ENCODE results near the gene SCYGR5.
"Not testable (repeated sequence)": the region's sequence is repeated elsewhere in the genome, so short reads cannot be mapped to it uniquely, and the experiment has no call there.

The SCYGR5 gene

DNA sequence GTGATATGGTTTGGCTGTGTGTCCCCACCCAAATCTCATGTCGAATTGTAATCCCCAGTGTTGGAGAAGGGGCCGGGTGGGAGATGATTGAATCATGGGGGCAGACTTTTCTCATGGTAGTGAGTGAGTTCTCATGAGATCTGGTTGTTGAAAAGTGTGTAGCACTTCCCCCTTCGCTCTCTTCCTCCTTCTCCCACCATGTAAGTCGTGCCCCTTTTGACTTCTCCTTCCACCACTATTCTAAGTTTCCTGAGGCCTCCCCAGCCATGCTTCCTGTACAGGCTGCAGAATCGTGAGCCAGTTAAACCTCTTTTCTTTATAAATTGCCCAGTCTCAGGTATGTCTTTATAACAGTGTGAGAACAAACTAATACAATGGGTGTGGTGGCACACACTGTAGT lies 7.0 kb downstream of the SCYGR5 start:
- not testable (repeated sequence) for DNase-seq (ENCODE audit: low read depth)

GRCh38 chr2:227674485-227674884 lies 7.9 kb downstream of the SCYGR5 start:
- no peak for DNase-seq (ENCODE audit: low read depth)

- no peak for DNase-seq (ENCODE audit: low read depth)
Measured at GRCh38 chr2:227677928-227678327, 11.3 kb downstream of the SCYGR5 start.

GRCh38 chr2:227684258-227684657 lies 17.7 kb downstream of the SCYGR5 start:
- no peak for DNase-seq (ENCODE audit: low read depth)

DNA sequence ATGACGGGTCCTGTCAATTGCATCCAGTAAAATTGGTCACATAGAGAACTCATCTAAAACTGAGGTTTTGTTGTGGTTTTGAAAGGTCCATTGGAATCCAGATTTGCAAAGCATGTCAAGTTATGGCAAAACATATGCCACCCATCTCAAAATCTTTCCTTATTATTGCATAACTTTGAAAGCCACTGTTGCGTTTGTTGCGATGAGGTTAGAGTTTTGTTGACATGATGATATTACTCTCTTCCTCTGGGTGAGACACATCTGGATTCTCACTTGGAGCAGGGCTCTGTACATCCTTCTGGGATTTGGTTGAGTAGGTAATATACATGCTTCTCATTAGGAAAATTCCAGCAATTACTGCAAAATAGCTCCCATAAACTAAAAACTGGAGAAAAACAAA lies 20.6 kb downstream of the SCYGR5 start:
- DNase-seq (ENCODE audit: low read depth): no peak

GRCh38 chr2:227696990-227697679 lies 30.5 kb downstream of the SCYGR5 start:
- DNase-seq (ENCODE audit: low read depth): no peak

- DNase-seq (ENCODE audit: low read depth): no peak
Measured at GRCh38 chr2:227701556-227701955, 35.0 kb downstream of the SCYGR5 start.

DNA sequence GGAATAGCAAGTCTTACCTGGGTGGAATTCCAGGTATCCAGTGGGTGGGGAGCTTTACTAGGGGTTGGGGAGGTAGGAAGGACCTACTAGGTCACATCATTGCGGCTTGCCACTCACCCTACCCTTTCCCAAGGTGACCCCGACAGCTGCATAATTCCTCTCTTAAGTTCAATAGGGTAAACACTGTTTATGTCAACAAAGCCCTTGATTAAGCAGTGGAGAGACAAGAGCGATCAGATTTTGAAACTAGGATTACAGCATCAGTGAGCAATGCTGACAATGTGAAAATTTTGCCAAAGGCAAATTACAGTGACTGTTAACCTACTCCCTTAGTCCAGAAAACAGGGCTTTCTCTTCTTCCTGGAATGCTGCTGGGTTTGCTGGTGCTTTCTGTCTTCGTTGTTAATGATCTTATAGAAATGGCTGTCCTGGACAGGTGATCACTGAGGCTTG lies 36.7 kb downstream of the SCYGR5 start:
- no peak for DNase-seq (ENCODE audit: low read depth)

DNA sequence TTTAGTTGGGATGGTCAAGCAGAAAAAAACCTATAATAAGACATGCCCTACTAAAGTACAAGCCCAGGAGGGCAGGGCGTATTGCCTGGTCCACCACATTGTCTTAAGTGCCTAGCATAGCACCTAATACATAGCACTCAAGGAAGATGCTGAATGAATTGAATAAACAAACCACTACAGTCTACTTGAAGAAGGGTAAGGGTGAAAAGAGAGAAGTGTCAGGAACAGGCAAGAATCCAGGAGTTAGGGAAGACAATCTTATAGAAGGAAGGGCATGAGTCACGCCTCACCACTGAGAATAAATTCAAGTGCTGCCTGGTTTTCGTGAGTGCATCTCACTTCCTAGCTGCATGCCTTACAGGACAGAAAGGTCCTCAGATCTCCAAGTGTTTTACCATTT lies 37.4 kb downstream of the SCYGR5 start:
- DNase-seq (ENCODE audit: low read depth): no peak

DNA sequence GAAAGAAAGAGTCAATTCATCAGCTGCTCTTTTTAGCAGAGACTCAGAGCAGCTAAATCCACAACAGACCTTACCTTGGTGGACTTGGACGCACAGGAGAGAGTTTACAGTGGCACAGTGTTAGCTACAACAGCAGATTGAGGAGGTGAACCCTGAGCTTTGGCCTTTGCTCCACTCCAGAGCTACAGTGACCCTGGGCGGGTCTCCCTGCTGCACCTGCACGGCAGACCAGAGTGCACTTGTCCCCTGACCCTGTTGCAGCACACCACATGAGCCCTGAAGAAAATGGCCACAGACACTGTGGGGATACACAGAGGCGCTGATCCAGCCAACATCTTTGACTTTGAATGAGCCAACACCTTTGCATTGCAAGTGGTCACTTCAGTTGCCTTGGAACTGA lies 40.3 kb downstream of the SCYGR5 start:
- DNase-seq (ENCODE audit: low read depth): no peak

- no peak for DNase-seq (ENCODE audit: low read depth)
Measured at GRCh38 chr2:227707390-227707789, 40.8 kb downstream of the SCYGR5 start.

DNA sequence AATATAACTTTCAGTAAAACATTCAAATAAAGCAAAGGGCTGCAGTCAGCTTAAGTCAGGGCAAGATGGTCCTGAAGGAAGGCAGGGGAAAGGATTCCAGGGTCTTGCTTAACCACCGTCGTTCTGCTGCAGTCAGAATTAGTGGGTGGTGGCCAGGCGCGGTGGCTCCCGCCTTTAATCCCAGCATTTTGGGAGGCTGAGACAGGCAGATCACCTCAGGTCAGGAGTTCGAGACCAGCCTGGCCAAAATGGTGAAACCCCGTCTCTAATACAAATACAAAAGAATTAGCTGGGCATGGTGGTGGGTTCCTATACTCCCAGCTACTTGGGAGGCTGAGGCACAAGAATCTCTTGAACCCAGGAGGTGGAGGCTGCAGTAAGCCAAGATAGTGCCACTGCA lies 44.4 kb downstream of the SCYGR5 start:
- DNase-seq (ENCODE audit: low read depth): no peak

- DNase-seq (ENCODE audit: low read depth): no peak
Measured at GRCh38 chr2:227713291-227713690, 46.7 kb downstream of the SCYGR5 start.

- DNase-seq (ENCODE audit: low read depth): no peak
Measured at GRCh38 chr2:227716501-227716900, 49.9 kb downstream of the SCYGR5 start.

Data from stimulated activated CD8-positive, alpha-beta memory T cell treated with anti-CD3 and anti-CD28 coated beads, Interleukin-7, amount 100 ng/mL, for 24 hours (primary cell).